Epithelial cell of proximal tubule (primary cell): Measurements from ENCODE around the gene ZNF235. TPM values are rescaled to one million over a fixed set of nuclear protein-coding genes. Genes with fewer than 3 reads are reported as not detected.
"Not testable (repeated sequence)": the region's sequence is repeated elsewhere in the genome, so short reads cannot be mapped to it uniquely, and the experiment has no call there.

ENCODE experiments used
- DNase-seq: peaks from one replicate; pipeline ENCODE4 v3.0.0-alpha.2; 2011; ENCODE audit warnings: low read depth
- H3K4me3 ChIP-seq: 2 replicates; pipeline ENCODE4 v1.5.1; 2011; ENCODE audit warnings: low read depth, mild to moderate bottlenecking, low read length
- CTCF ChIP-seq: conservative IDR thresholded peaks from 2 replicates; pipeline ENCODE4 v1.5.1; 2012; ENCODE audit warnings: low read depth, mild to moderate bottlenecking, low read length
- total RNA-seq: library from RNA; depleted of rRNA; stranded (reverse); fragments of >200 nt; gene quantifications from 2 replicates; pipeline ENCODE4 v1.2.3, GENCODE V29; 2015

The ZNF235 gene
- total RNA-seq, 1 donor from 2014 or later = 3.2 TPM

GRCh38 chr19:44258835-44259413 is 45.9 kb downstream of the ZNF235 start:
- no peak overlapping the region for H3K4me3 ChIP-seq
- no peak for TF ChIP-seq CTCF
- DNase-seq = no peak

GRCh38 chr19:44258136-44258535 is 46.7 kb downstream of the ZNF235 start:
- TF ChIP-seq CTCF = no peak
- no peak for DNase-seq
- H3K4me3 ChIP-seq = no peak overlapping the region

- H3K4me3 ChIP-seq = no peak overlapping the region
- DNase-seq = no peak
- no peak for TF ChIP-seq CTCF
These were observed 49.0 kb downstream of the ZNF235 start for GRCh38 chr19:44255705-44256411.

- H3K4me3 ChIP-seq = no peak overlapping the region
- DNase-seq = no peak
- TF ChIP-seq CTCF = no peak
These were observed 50.3 kb downstream of the ZNF235 start for GRCh38 chr19:44254496-44254895.

- DNase-seq, H3K4me3 ChIP-seq: not testable (repeated sequence)
These were observed 51.4 kb downstream of the ZNF235 start for GRCh38 chr19:44253392-44253791.

- not testable (repeated sequence) for H3K4me3 ChIP-seq, DNase-seq
These were observed 52.5 kb downstream of the ZNF235 start for GRCh38 chr19:44252332-44252731.

- TF ChIP-seq CTCF = no peak
- no peak for DNase-seq
- H3K4me3 ChIP-seq = no peak overlapping the region
These were observed 68.4 kb downstream of the ZNF235 start for GRCh38 chr19:44236384-44236783.

Other genes with a start within 250 kb of the ZNF235 start
- gene ZNF284, start 232.9 kb downstream of the ZNF235 start, total RNA-seq = 0.81 and 1.3 TPM in 2 replicates
- gene ZNF224, start 210.7 kb downstream of the ZNF235 start, total RNA-seq = 5.8 and 8.0 TPM in 2 replicates
- gene ZNF225, start 191.6 kb downstream of the ZNF235 start, total RNA-seq = 0.63 and 2.6 TPM in 2 replicates
- 2.3 and 2.9 TPM in 2 replicates for gene ZNF234, start 163.5 kb downstream of the ZNF235 start, total RNA-seq
- gene ZNF226, start 139.9 kb downstream of the ZNF235 start, total RNA-seq = 9.0 and 12.2 TPM in 2 replicates
- gene ZNF227, start 92.5 kb downstream of the ZNF235 start, total RNA-seq = 2.9 and 4.7 TPM in 2 replicates
- gene ZNF233, start 45.1 kb downstream of the ZNF235 start, total RNA-seq = 0.14 TPM in 1 of 2 replicates, not detected in the other
- 2.8 and 3.2 TPM in 2 replicates for gene ZNF112, start 51.7 kb upstream of the ZNF235 start, total RNA-seq
- 1.5 and 2.7 TPM in 2 replicates for gene ZNF285, start 96.6 kb upstream of the ZNF235 start, total RNA-seq
- 3.1 and 4.8 TPM in 2 replicates for gene ZNF229, start 143.4 kb upstream of the ZNF235 start, total RNA-seq
- 4.6 and 5.1 TPM in 2 replicates for gene ZNF180, start 195.5 kb upstream of the ZNF235 start, total RNA-seq
- gene CEACAM20, start 224.7 kb upstream of the ZNF235 start, total RNA-seq = not detected in 2 replicates